ENCODE measurements around the gene NDUFV2. TPM values are rescaled to one million over a fixed set of nuclear protein-coding genes. Genes with fewer than 3 reads are reported as not detected.

Gene NDUFV2
- total and polyA plus RNA-seq, 2 of the 8 experiments (the other 6 are each of a cell fraction or from before 2014, with no cell fraction given), result 90.8 to 191 TPM

GRCh38 chr18:9055626-9056025 lies 46.9 kb upstream of the NDUFV2 start:
- Histone ChIP-seq H3K4ac (replicated peaks; ENCODE audit: insufficient read length, low read depth, low read length) (no peak overlapping the region), H3K4me1 (replicated peaks in 1 of 4; ENCODE audit: control insufficient read depth in 3 of 4, insufficient read depth in 4 of 4, low read length in 3 of 4) (no peaks in the 10 kb centered on the region), H2BK120ac (replicated peaks; ENCODE audit: low read depth, low read length) (no peak overlapping the region), H2BK20ac (ENCODE audit: low read length) (no peak overlapping the region), H2BK5ac (ENCODE audit: low read depth, low read length) (no peak overlapping the region), H4K20me1 (replicated peaks in 1 of 2; ENCODE audit: control insufficient read depth in 1 of 2, insufficient read depth in 2 of 2, low read length in 2 of 2) (no peaks in the 10 kb centered on the region), H2AFZ (ENCODE audit: low read length) (no peak overlapping the region), H3K36me3 (ENCODE audit: control insufficient read depth in 2 of 4, insufficient read depth in 4 of 4, low read length in 3 of 4) (no peaks in the 10 kb centered on the region), H2BK15ac (ENCODE audit: low read length) (no peak overlapping the region), H2AK5ac (ENCODE audit: low read depth, low read length) (no peak overlapping the region), H3K18ac (ENCODE audit: extremely low read depth, low read length) (no peak overlapping the region), H3K4me2 (ENCODE audit: insufficient read depth in 1 of 2, low read depth in 2 of 2, low read length in 2 of 2) (no peak overlapping the region), H3K27me3 (replicated peaks in 1 of 4; ENCODE audit: control insufficient read depth in 3 of 4, extremely low read depth in 1 of 4, insufficient read depth in 3 of 4, low read length in 3 of 4) (no peaks in the 10 kb centered on the region), H3K79me2 (ENCODE audit: control insufficient read depth in 1 of 2, insufficient read depth in 2 of 2, low read length in 2 of 2) (no peaks in the 10 kb centered on the region), H4K91ac (replicated peaks; ENCODE audit: insufficient read length, low read length) (no peak overlapping the region), H4K5ac (ENCODE audit: insufficient read length, low read depth, low read length) (no peak overlapping the region), H3K23ac (ENCODE audit: insufficient read length) (no peak overlapping the region), H3K27ac (ENCODE audit: low read depth, low read length) (no peak overlapping the region), H4K8ac (ENCODE audit: extremely low read depth, insufficient read depth, low read length) (no peak overlapping the region), H3K56ac (replicated peaks; ENCODE audit: insufficient read length, low read depth, low read length) (no peak overlapping the region), H3K9ac (replicated peaks in 1 of 4; ENCODE audit: extremely low read depth in 1 of 4, low read depth in 3 of 4, low read length in 3 of 4) (no peak overlapping the region), H2BK12ac (ENCODE audit: low read depth, low read length) (no peak overlapping the region), H3K79me1 (ENCODE audit: low read depth, low read length) (no peaks in the 10 kb centered on the region), H3K4me3 (ENCODE audit: extremely low read depth in 1 of 4, insufficient read depth in 2 of 4, low read depth in 3 of 4, low read length in 4 of 4) (no peak overlapping the region), H3K9me3 (ENCODE audit: insufficient read depth in 2 of 2, low read depth in 1 of 2, low read length in 1 of 2) (peaks cover 15% of the 10 kb centered on the region in 2 experiments), H3K23me2 (ENCODE audit: low read depth, low read length) (no peaks in the 10 kb centered on the region), H3K14ac (ENCODE audit: insufficient read length) (no peak overlapping the region)
- TF ChIP-seq EZH2 (IDR thresholded peaks at IDR 0.05; ENCODE audit: low read depth, low read length, severe bottlenecking), result no peak
- no peak for TF ChIP-seq ASH2L (IDR thresholded peaks at IDR 0.05; ENCODE audit: low read length)
- no peak for TF ChIP-seq ATF2 (IDR thresholded peaks at IDR 0.05; ENCODE audit: low read length)
- 100% methylated on average over 1 of the region's 1 CpG; no CpG with 5 or more reads in 1 of the 2 experiments for WGBS, 2 experiments (ENCODE audit: extremely low coverage in 1 of 2, insufficient coverage in 1 of 2, insufficient read length in 1 of 2, insufficient replicate concordance in 2 of 2, low coverage in 1 of 2, low lambda C conversion rate in 2 of 2, missing lambda C conversion rate in 1 of 2)
- DNase-seq (ENCODE audit: low read depth in 1 of 2, low spot score in 2 of 2), result no peak
- ChIA-PET POLR2A (ENCODE audit: partially characterized antibody) (no interaction called here), CTCF (ENCODE audit: partially characterized antibody) (interaction anchor here (1.1 kb wide), 1 partner anchor 54 kb away, joined by 3 read pairs; no protein-coding TSS in a partner anchor)
- no peak for FAIRE-seq
